Smooth muscle cell (in vitro differentiated cells): ENCODE measurements around the gene ACVR1B. TPM values are rescaled to one million over a fixed set of nuclear protein-coding genes. Genes with fewer than 3 reads are reported as not detected.

Experiments
- DNase-seq: peaks from one replicate; lab custom pipeline; 2025; ENCODE audit not compliant: unreplicated experiment; lab: John Stamatoyannopoulos, UW
- H2AFZ ChIP-seq: fragments of 200-600 bp; sonication (generic); 2 replicates; pipeline ENCODE4 v1.6.0; 2016; ENCODE audit warnings: antibody characterized with exemption, low read depth, mild to moderate bottlenecking
- H3F3A ChIP-seq: fragments of 200-600 bp; sonication (generic); 2 replicates; pipeline ENCODE4 v1.6.0; 2017; ENCODE audit warnings: antibody characterized with exemption, low read depth
- H3K27ac ChIP-seq: fragments of 200-600 bp; sonication (generic); 2 replicates; pipeline ENCODE4 v1.5.1; 2016; ENCODE audit warnings: low read depth, mild to moderate bottlenecking
- H3K27me3 ChIP-seq: fragments of 200-600 bp; sonication (generic); 2 replicates; pipeline ENCODE4 v1.6.1; 2016; ENCODE audit warnings: low read depth, mild to moderate bottlenecking
- H3K36me3 ChIP-seq: fragments of 200-600 bp; sonication (generic); 2 replicates; pipeline ENCODE4 v1.5.1; 2016; ENCODE audit warnings: low read depth
- H3K4me1 ChIP-seq: fragments of 200-600 bp; sonication (generic); 2 replicates; pipeline ENCODE4 v1.5.1; 2016; ENCODE audit warnings: low read depth
- H3K4me2 ChIP-seq: fragments of 200-600 bp; sonication (generic); 2 replicates; pipeline ENCODE4 v1.6.0; 2016; ENCODE audit warnings: mild to moderate bottlenecking
- H3K4me3 ChIP-seq: fragments of 200-600 bp; sonication (generic); 2 replicates; pipeline ENCODE4 v1.5.1; 2016; ENCODE audit warnings: mild to moderate bottlenecking
- H3K79me2 ChIP-seq: fragments of 200-600 bp; sonication (generic); 2 replicates; pipeline ENCODE4 v1.6.0; 2016; ENCODE audit warnings: low read depth, mild to moderate bottlenecking
- H3K9ac ChIP-seq: fragments of 200-600 bp; sonication (generic); 2 replicates; pipeline ENCODE4 v1.6.0; 2016; ENCODE audit warnings: low read depth
- H3K9me3 ChIP-seq: fragments of 200-600 bp; sonication (generic); replicated peaks from 2 replicates; pipeline ENCODE4 v1.5.1; 2016; ENCODE audit warnings: low read depth
- H4K20me1 ChIP-seq: fragments of 200-600 bp; sonication (generic); 2 replicates; pipeline ENCODE4 v1.6.0; 2016; ENCODE audit warnings: low read depth
- WGBS: methylation state at CpG from one replicate; pipeline ENCODE4 v1.1.7; 2016; ENCODE audit warnings: low lambda C conversion rate; 5-methylcytosine and 5-hydroxymethylcytosine counted together
- polyA plus RNA-seq: library from polyadenylated mRNA; unstranded; fragments of >200 nt; fragmentation: Nextera tagmentation; extraction: Ambion mirVana; gene quantifications from 2 replicates; pipeline ENCODE4 v1.2.1, GENCODE V29; 2016
- total RNA-seq: library from RNA; depleted of rRNA; stranded (reverse); fragments of >200 nt; gene quantifications from 2 replicates; pipeline ENCODE4 v1.2.3, GENCODE V29; 2014
- TF ChIP-seq, protein P1 (sequence below): fragments of 200-600 bp; sonication (generic); IDR thresholded peaks from 2 replicates; pipeline ENCODE4 v1.5.1; 2017; ENCODE audit warnings: borderline replicate concordance, mild to moderate bottlenecking, antibody characterized with exemption; ENCODE audit not compliant: insufficient read depth, poor library complexity, severe bottlenecking

Gene ACVR1B
- total and polyA plus RNA-seq, 2 experiments from 2014 or later = 1.9 to 4.0 TPM

DNA sequence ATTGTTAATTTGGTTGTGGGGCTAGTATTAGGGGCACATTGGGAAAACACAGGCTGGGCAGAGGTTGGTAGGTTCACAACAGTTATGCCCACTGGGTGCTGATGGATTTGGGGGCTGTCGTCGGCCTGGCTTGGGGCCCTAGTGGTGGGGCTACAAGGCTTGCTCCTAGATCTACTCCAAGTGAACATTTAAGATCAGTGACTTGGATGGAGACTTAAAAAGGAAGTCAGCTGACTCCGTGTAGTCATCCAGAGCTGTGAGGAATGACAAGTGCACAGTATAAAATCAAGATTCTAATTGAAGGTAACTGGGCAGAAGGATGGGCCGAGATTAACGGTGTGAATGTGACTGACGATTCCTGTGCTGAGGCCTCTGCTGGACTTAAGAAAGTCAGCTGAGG lies 86.9 kb downstream of the ACVR1B start:
- Histone ChIP-seq H3K27me3 (no peaks in the 10 kb centered on the region), H3K4me2 (peak overlapping the region; percentile 98), H3F3A (peaks cover 19% of the 10 kb centered on the region), H2AFZ (no peak overlapping the region), H3K79me2 (peaks cover 28% of the 10 kb centered on the region), H3K36me3 (no peaks in the 10 kb centered on the region), H3K9me3 (no peaks in the 10 kb centered on the region), H4K20me1 (peaks cover 36% of the 10 kb centered on the region), H3K4me1 (peaks cover 16% of the 10 kb centered on the region), H3K27ac (no peak overlapping the region), H3K4me3 (peak overlapping the region; percentile 96), H3K9ac (peak overlapping the region; percentile 54)
- no peak for DNase-seq
- TF ChIP-seq, protein P1, sequence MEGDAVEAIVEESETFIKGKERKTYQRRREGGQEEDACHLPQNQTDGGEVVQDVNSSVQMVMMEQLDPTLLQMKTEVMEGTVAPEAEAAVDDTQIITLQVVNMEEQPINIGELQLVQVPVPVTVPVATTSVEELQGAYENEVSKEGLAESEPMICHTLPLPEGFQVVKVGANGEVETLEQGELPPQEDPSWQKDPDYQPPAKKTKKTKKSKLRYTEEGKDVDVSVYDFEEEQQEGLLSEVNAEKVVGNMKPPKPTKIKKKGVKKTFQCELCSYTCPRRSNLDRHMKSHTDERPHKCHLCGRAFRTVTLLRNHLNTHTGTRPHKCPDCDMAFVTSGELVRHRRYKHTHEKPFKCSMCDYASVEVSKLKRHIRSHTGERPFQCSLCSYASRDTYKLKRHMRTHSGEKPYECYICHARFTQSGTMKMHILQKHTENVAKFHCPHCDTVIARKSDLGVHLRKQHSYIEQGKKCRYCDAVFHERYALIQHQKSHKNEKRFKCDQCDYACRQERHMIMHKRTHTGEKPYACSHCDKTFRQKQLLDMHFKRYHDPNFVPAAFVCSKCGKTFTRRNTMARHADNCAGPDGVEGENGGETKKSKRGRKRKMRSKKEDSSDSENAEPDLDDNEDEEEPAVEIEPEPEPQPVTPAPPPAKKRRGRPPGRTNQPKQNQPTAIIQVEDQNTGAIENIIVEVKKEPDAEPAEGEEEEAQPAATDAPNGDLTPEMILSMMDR = no peak
- WGBS = 80% methylated on average over 6 of the region's 6 CpGs

GRCh38 chr12:52041035-52041434 lies 89.5 kb downstream of the ACVR1B start:
- Histone ChIP-seq H3K27ac (no peak overlapping the region), H3K4me1 (peaks cover 13% of the 10 kb centered on the region), H3K79me2 (peaks cover 28% of the 10 kb centered on the region), H3K36me3 (no peaks in the 10 kb centered on the region), H3K4me2 (no peak overlapping the region), H3K9ac (no peak overlapping the region), H4K20me1 (peaks cover 36% of the 10 kb centered on the region), H3F3A (peaks cover 7% of the 10 kb centered on the region), H3K27me3 (no peaks in the 10 kb centered on the region), H2AFZ (no peak overlapping the region), H3K4me3 (no peak overlapping the region), H3K9me3 (no peaks in the 10 kb centered on the region)
- 92% methylated on average over 3 of the region's 3 CpGs for WGBS
- TF ChIP-seq, protein P1 = no peak
- DNase-seq = no peak

DNA sequence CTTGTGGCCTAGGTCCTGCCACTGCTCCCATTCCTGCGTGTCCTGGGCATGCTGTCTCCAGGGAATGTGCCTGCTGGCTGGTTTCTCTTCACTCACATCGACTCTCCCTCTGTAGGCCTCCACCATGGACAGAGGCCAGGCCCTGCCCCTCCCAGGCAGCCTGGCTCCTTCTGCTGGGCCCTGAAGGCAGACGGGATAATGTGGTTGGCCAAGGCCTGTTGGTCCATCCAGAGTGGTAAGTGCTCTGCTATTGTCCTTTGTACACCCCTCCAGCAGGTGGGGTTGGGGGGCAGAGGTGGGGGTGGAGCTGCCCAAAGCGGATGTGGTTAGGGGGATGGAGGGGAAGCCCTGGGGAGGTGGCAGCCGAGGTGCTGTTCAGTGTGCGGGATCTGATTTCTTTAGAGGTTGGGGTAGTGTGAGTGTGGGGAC lies 90.2 kb downstream of the ACVR1B start:
- no peak overlapping the region for H2AFZ ChIP-seq
- peaks cover 28% of the 10 kb centered on the region for H3K79me2 ChIP-seq

More for the DNA sequence above, 90.2 kb downstream of the ACVR1B start:
- H3K4me3 ChIP-seq = no peak overlapping the region
- WGBS = 71% methylated on average over 6 of the region's 6 CpGs
- peaks cover 36% of the 10 kb centered on the region for H4K20me1 ChIP-seq
- H3K9me3 ChIP-seq = no peaks in the 10 kb centered on the region
- H3K27ac ChIP-seq = no peak overlapping the region
- H3K36me3 ChIP-seq = no peaks in the 10 kb centered on the region
- no peak overlapping the region for H3K4me2 ChIP-seq
- DNase-seq = no peak
- H3K4me1 ChIP-seq = peaks cover 8% of the 10 kb centered on the region
- TF ChIP-seq, protein P1 = no peak
- H3K9ac ChIP-seq = no peak overlapping the region
- H3F3A ChIP-seq = peaks cover 4% of the 10 kb centered on the region
- no peaks in the 10 kb centered on the region for H3K27me3 ChIP-seq
